ENCODE measurements around the gene SLC6A17. TPM values are rescaled to one million over a fixed set of nuclear protein-coding genes. Genes with fewer than 3 reads are reported as not detected.
A peak's percentile ranks its signal among the peaks of the same experiment; 100 is the strongest.

The SLC6A17 gene
- total and polyA plus RNA-seq, 12 donors: 0.06 to 0.45 (median 0.16) TPM; not detected in 4

DNA sequence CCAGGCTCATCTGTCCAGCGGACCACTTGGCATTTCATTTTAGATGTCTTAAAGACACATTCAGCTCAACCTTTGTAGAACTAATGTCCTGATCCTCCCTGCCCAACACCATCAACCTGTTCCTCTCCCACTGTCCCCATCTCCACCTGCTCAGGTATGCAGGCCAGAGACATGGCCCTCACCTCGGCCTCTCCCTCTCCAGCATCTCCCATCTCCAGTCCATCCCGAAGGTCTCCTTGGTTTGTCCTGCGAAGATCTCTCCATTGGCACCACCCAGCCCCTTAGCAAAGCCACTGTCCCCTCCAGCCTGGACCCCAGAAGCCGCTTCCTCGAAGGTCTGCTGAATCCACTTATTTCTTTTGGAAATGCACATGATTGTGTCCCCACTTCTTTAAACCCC lies 38.9 kb downstream of the SLC6A17 start:
- 88 to 91% methylated on average over 6 of the region's 6 CpGs for WGBS, 2 donors

GRCh38 chr1:110190282-110190929 lies 40.1 kb downstream of the SLC6A17 start:
- no peaks in the 10 kb centered on the region for H3K36me3 ChIP-seq
- peak in 6 of 8 donors; percentile 19 to 55 (median 40) for ATAC-seq
- H3K27ac ChIP-seq: peak overlapping the region in 3 of 10 donors; percentile 9 to 53 (median 15)
- no peaks in the 10 kb centered on the region for H3K27me3 ChIP-seq
- TF ChIP-seq CTCF (IDR thresholded peaks at IDR 0.05): no peak
- H3K9me3 ChIP-seq: no peaks in the 10 kb centered on the region
- no peak overlapping the region for H3K4me3 ChIP-seq
- WGBS, 2 donors: 60 to 66% methylated on average over 8 of the region's 8 CpGs
- H3K4me1 ChIP-seq: peaks cover 0 to 51% (median 30%) of the 10 kb centered on the region in 9 donors
- peak; percentile 49 to 55 for DNase-seq
- intact Hi-C loops (cut with DNase I): no loop called here

More for the DNA sequence above, 38.9 kb downstream of the SLC6A17 start:
- no peak overlapping the region for H3K4me3 ChIP-seq
- intact Hi-C loops (cut with DNase I): loop anchor here in 1 of 10 donors (10.0 kb wide), 1 partner anchor 134 kb away; no protein-coding TSS in a partner anchor
- no peak for TF ChIP-seq CTCF (IDR thresholded peaks at IDR 0.05)
- ATAC-seq (no peak), DNase-seq (no peak)
- H3K9me3 ChIP-seq: no peaks in the 10 kb centered on the region
- H3K36me3 ChIP-seq: no peaks in the 10 kb centered on the region
- H3K27me3 ChIP-seq: no peaks in the 10 kb centered on the region
- peak overlapping the region in 7 of 10 donors; percentile 57 to 92 (median 71) for H3K27ac ChIP-seq
- peaks cover 0 to 59% (median 30%) of the 10 kb centered on the region in 9 donors for H3K4me1 ChIP-seq

- WGBS, 2 donors: 89 to 92% methylated on average over 8 of the region's 8 CpGs
- peaks cover 0 to 31% (median 16%) of the 10 kb centered on the region in 9 donors for H3K4me1 ChIP-seq
- no peaks in the 10 kb centered on the region for H3K27me3 ChIP-seq
- H3K9me3 ChIP-seq: no peaks in the 10 kb centered on the region
- DNase-seq (no peak), ATAC-seq (no peak)
- H3K36me3 ChIP-seq: no peaks in the 10 kb centered on the region
- H3K4me3 ChIP-seq: no peak overlapping the region
- H3K27ac ChIP-seq: no peak overlapping the region
- intact Hi-C loops (cut with DNase I): no loop called here
- TF ChIP-seq CTCF (IDR thresholded peaks at IDR 0.05): no peak
Measured at GRCh38 chr1:110192541-110192940, 42.2 kb downstream of the SLC6A17 start.

DNA sequence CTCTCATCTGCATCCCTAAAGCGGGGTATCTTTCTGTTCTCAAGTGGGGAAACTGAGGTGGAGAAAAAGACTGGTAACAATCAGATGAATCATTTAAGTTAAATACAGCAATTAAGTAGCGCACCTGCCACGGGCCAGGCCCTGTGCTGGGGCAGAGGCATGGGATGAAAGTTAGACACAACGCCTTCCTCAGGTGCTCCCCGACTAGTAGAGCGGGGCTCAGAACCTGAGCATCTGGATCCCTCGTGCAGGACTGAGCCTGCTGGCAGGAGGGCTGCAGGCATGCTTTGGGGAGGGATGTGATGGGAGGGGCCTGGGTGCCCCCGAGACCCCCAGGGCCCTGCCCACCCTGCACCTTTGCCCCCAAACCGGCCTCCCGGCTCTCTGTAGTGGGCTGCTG lies 44.9 kb downstream of the SLC6A17 start:
- 88 to 89% methylated on average over 10 of the region's 10 CpGs for WGBS, 2 donors
- H3K36me3 ChIP-seq: no peaks in the 10 kb centered on the region
- DNase-seq: no peak
- H3K4me1 ChIP-seq: peaks cover 0 to 5% (median 0%) of the 10 kb centered on the region in 9 donors
- no peak for TF ChIP-seq CTCF (IDR thresholded peaks at IDR 0.05)
- no peaks in the 10 kb centered on the region for H3K9me3 ChIP-seq
- ATAC-seq: no peak
- intact Hi-C loops (cut with DNase I): no loop called here
- no peak overlapping the region for H3K27ac ChIP-seq
- no peak overlapping the region for H3K4me3 ChIP-seq
- no peaks in the 10 kb centered on the region for H3K27me3 ChIP-seq

Measured in heart right ventricle (tissue), 16 donors.